ENCODE results near the gene SLC36A2. TPM values are rescaled to one million over a fixed set of nuclear protein-coding genes. Genes with fewer than 3 reads are reported as not detected.

SLC36A2 gene
- total RNA-seq, 1 donor: not detected

DNA sequence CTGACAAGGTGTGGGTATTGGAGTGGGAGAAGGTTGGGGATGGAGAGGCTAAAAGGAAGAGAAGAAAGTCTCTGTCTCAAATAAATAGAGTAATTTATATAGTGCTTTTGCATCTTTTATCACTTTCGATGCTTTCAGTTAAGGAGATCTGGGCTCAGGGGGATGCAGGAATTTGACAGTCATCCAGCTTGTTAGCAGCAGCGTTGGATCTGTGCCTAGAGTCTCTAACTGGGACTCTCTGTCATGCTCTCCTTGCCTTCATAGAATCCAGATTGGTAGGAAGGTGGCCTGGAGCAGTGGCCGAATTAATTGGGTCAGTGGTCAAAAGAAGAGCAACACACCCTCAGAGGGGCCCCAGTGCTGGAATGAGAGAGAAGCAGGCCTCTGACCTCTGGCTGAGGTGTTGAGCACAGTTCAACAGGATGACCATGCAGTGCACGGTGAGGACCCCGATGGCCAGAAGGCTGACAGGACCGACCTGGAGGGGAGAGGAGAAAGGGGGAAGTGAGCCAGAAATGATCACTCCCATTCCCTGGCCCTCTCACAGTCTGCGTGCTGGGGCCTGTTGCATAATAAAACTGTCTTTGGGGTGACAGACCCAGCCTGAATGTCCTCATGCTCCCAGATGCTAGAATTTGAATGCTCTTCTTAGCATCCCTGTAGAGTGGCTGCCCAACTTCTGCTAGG is 51.4 kb downstream of the SLC36A2 start:
- Histone ChIP-seq H4K20me1 (ENCODE audit: insufficient read depth, low read length) (no peaks in the 10 kb centered on the region), H3K4me3 (ENCODE audit: insufficient read depth, low read length) (no peak overlapping the region), H3K79me2 (ENCODE audit: insufficient read depth, low read length) (no peaks in the 10 kb centered on the region), H3K27me3 (ENCODE audit: insufficient read depth, low read length) (no peaks in the 10 kb centered on the region), H3K27ac (ENCODE audit: low read depth, low read length) (no peak overlapping the region), H3K4me2 (ENCODE audit: insufficient read depth, low read length) (no peak overlapping the region), H2AFZ (ENCODE audit: low read length) (no peak overlapping the region), H3K9me3 (ENCODE audit: low read depth, low read length) (no peaks in the 10 kb centered on the region), H3K4me1 (ENCODE audit: insufficient read depth, low read length) (no peaks in the 10 kb centered on the region), H3K36me3 (ENCODE audit: insufficient read depth, low read length) (no peaks in the 10 kb centered on the region)
- TF ChIP-seq, protein P1, sequence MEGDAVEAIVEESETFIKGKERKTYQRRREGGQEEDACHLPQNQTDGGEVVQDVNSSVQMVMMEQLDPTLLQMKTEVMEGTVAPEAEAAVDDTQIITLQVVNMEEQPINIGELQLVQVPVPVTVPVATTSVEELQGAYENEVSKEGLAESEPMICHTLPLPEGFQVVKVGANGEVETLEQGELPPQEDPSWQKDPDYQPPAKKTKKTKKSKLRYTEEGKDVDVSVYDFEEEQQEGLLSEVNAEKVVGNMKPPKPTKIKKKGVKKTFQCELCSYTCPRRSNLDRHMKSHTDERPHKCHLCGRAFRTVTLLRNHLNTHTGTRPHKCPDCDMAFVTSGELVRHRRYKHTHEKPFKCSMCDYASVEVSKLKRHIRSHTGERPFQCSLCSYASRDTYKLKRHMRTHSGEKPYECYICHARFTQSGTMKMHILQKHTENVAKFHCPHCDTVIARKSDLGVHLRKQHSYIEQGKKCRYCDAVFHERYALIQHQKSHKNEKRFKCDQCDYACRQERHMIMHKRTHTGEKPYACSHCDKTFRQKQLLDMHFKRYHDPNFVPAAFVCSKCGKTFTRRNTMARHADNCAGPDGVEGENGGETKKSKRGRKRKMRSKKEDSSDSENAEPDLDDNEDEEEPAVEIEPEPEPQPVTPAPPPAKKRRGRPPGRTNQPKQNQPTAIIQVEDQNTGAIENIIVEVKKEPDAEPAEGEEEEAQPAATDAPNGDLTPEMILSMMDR (IDR thresholded peaks at IDR 0.05; ENCODE audit: extremely low read depth, low read depth, low read length): no peak
- no peak for DNase-seq (ENCODE audit: insufficient read length, low spot score, missing footprints)

DNA sequence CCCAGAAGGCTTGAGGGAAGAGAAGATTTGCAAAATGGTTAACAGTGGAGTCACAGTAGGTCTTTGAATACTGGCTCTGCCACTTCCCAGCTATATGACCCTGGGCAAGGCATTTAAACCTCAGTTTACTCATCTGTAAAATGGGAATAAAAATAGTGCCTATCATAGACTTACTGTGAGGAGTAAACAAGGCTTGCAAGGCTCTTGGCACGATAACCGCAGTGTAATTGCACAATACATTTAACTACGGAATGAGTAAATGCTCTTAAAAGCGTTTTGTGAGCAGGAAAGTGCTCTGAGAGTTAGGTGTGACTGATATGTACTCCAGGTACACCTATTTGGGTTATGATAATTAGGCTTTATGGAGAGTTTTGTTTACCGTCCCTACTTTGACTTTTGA is 52.2 kb downstream of the SLC36A2 start:
- no peak for DNase-seq (ENCODE audit: insufficient read length, low spot score, missing footprints)
- H3K79me2 ChIP-seq (ENCODE audit: insufficient read depth, low read length): no peaks in the 10 kb centered on the region
- H3K4me1 ChIP-seq (ENCODE audit: insufficient read depth, low read length): no peaks in the 10 kb centered on the region
- H3K4me2 ChIP-seq (ENCODE audit: insufficient read depth, low read length): no peak overlapping the region
- H3K27ac ChIP-seq (ENCODE audit: low read depth, low read length): no peak overlapping the region
- no peaks in the 10 kb centered on the region for H3K36me3 ChIP-seq (ENCODE audit: insufficient read depth, low read length)
- TF ChIP-seq, protein P1 (IDR thresholded peaks at IDR 0.05; ENCODE audit: extremely low read depth, low read depth, low read length): no peak
- no peaks in the 10 kb centered on the region for H3K27me3 ChIP-seq (ENCODE audit: insufficient read depth, low read length)
- no peak overlapping the region for H2AFZ ChIP-seq (ENCODE audit: low read length)
- no peaks in the 10 kb centered on the region for H4K20me1 ChIP-seq (ENCODE audit: insufficient read depth, low read length)
- no peaks in the 10 kb centered on the region for H3K9me3 ChIP-seq (ENCODE audit: low read depth, low read length)
- H3K4me3 ChIP-seq (ENCODE audit: insufficient read depth, low read length): no peak overlapping the region

DNA sequence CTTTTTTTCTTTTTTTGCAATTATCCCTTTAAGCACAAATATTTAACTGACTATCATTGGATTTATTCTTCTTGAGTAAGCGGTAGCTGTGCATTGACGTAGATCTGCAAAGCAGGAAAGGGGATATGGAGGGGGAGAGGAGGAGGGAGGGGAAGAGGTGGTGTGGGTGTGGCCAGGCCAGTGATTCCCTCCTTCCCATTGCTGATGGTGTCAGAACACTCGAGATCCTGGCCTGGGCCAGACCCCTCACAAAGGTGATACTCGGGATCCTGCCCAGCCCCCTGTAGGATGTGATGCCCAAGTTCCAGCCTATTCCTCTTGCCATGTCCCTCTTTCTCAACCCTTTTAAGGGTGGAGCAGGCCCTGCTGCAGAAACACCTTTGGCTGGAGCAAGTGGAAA is 53.7 kb downstream of the SLC36A2 start:
- no peaks in the 10 kb centered on the region for H4K20me1 ChIP-seq (ENCODE audit: insufficient read depth, low read length)
- TF ChIP-seq, protein P1 (IDR thresholded peaks at IDR 0.05; ENCODE audit: extremely low read depth, low read depth, low read length): no peak
- H3K36me3 ChIP-seq (ENCODE audit: insufficient read depth, low read length): no peaks in the 10 kb centered on the region
- DNase-seq (ENCODE audit: insufficient read length, low spot score, missing footprints): no peak
- no peaks in the 10 kb centered on the region for H3K79me2 ChIP-seq (ENCODE audit: insufficient read depth, low read length)
- H3K27me3 ChIP-seq (ENCODE audit: insufficient read depth, low read length): no peaks in the 10 kb centered on the region
- no peaks in the 10 kb centered on the region for H3K4me1 ChIP-seq (ENCODE audit: insufficient read depth, low read length)
- no peak overlapping the region for H3K27ac ChIP-seq (ENCODE audit: low read depth, low read length)
- no peaks in the 10 kb centered on the region for H3K9me3 ChIP-seq (ENCODE audit: low read depth, low read length)
- H2AFZ ChIP-seq (ENCODE audit: low read length): no peak overlapping the region
- no peak overlapping the region for H3K4me3 ChIP-seq (ENCODE audit: insufficient read depth, low read length)
- H3K4me2 ChIP-seq (ENCODE audit: insufficient read depth, low read length): no peak overlapping the region

DNA sequence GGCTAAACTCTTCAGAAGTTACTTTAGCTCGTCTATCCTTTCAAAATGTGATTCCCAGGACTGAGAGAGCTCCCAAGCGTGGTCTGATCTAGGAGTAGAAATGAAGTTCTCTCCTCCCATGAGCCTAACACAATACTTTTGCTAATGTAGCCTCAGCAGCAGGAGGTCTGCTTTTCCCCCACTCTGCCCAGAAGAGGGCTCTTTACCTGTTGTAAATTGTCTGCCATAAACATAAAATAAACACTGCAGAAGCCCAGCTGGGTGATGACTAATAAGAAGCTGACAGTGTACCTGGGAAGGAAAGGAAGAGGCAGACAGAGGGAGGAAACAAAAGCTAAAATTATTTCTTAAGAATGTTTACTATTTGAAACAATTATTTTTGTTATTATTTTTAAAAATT is 59.2 kb downstream of the SLC36A2 start:
- H3K27ac ChIP-seq (ENCODE audit: low read depth, low read length): no peak overlapping the region
- H3K4me1 ChIP-seq (ENCODE audit: insufficient read depth, low read length): no peaks in the 10 kb centered on the region
- H3K4me3 ChIP-seq (ENCODE audit: insufficient read depth, low read length): no peak overlapping the region
- no peak overlapping the region for H3K4me2 ChIP-seq (ENCODE audit: insufficient read depth, low read length)
- H3K36me3 ChIP-seq (ENCODE audit: insufficient read depth, low read length): no peaks in the 10 kb centered on the region
- no peaks in the 10 kb centered on the region for H3K9me3 ChIP-seq (ENCODE audit: low read depth, low read length)
- no peaks in the 10 kb centered on the region for H4K20me1 ChIP-seq (ENCODE audit: insufficient read depth, low read length)
- no peak for DNase-seq (ENCODE audit: insufficient read length, low spot score, missing footprints)
- TF ChIP-seq, protein P1 (IDR thresholded peaks at IDR 0.05; ENCODE audit: extremely low read depth, low read depth, low read length): no peak
- H3K79me2 ChIP-seq (ENCODE audit: insufficient read depth, low read length): no peaks in the 10 kb centered on the region
- H3K27me3 ChIP-seq (ENCODE audit: insufficient read depth, low read length): no peaks in the 10 kb centered on the region
- H2AFZ ChIP-seq (ENCODE audit: low read length): no peak overlapping the region
